Fibroblast of skin of back (primary cell): ENCODE data around the gene METRN. TPM values are rescaled to one million over a fixed set of nuclear protein-coding genes. Genes with fewer than 3 reads are reported as not detected.

Experiments
- DNase-seq: peaks from one replicate; pipeline ENCODE4 v3.0.0-alpha.2; 2013
- polyA plus RNA-seq, 2 experiments: library from polyadenylated mRNA; unstranded; fragments of 120-200 nt; gene quantifications; one replicate each; pipeline ENCODE4 v1.2.1, GENCODE V29; 2013; ENCODE audit not compliant: insufficient read length in 2 of 2

Gene METRN
- polyA plus RNA-seq (2013, experiment 1 of 2; ENCODE audit: insufficient read length), result 41.9 TPM
- polyA plus RNA-seq (2013, experiment 2 of 2; ENCODE audit: insufficient read length), result 26.1 TPM

- DNase-seq, result peak; percentile 87
These were observed at the start of gene METRN for GRCh38 chr16:714558-715476. Gene METRN (plus strand): TSS chr16:715118. CDS start chr16:715290, 172 bp downstream.

GRCh38 chr16:666572-666971 is 48.3 kb upstream of the METRN start:
- DNase-seq, result no peak

- no peak for DNase-seq
These were observed 47.7 kb upstream of the METRN start for GRCh38 chr16:667113-667779.

GRCh38 chr16:667780-668518 is 47.0 kb upstream of the METRN start, which contains the start of gene RHOT2:
Gene RHOT2 (plus strand): TSS chr16:668132. CDS start chr16:668200, 68 bp downstream.
- DNase-seq, result peak; percentile 90

- DNase-seq, result no peak
These were observed 46.3 kb upstream of the METRN start for GRCh38 chr16:668519-669171.

- no peak for DNase-seq
These were observed 45.3 kb upstream of the METRN start for GRCh38 chr16:669666-670065.

GRCh38 chr16:670485-671352 is 44.2 kb upstream of the METRN start:
- DNase-seq, result no peak

GRCh38 chr16:671353-672131 is 43.4 kb upstream of the METRN start:
- no peak for DNase-seq

GRCh38 chr16:672371-672770 is 42.5 kb upstream of the METRN start:
- DNase-seq, result no peak

- DNase-seq, result no peak
These were observed 42.1 kb upstream of the METRN start for GRCh38 chr16:672851-673250.

- no peak for DNase-seq
These were observed 41.4 kb upstream of the METRN start for GRCh38 chr16:673399-673991.

- DNase-seq, result no peak
These were observed 40.6 kb upstream of the METRN start for GRCh38 chr16:674214-674881.

- peak; percentile 50 for DNase-seq
These were observed 39.7 kb upstream of the METRN start, which contains the start of gene RHBDL1 for GRCh38 chr16:674968-675883. Gene RHBDL1 (plus strand): TSS chr16:675671. CDS start chr16:675791, 120 bp downstream.

GRCh38 chr16:675884-676564 is 38.9 kb upstream of the METRN start:
- no peak for DNase-seq

GRCh38 chr16:676565-676902 is 38.4 kb upstream of the METRN start:
- DNase-seq, result no peak

- DNase-seq, result no peak
These were observed 38.0 kb upstream of the METRN start for GRCh38 chr16:676913-677312.

GRCh38 chr16:677316-678190 is 37.4 kb upstream of the METRN start:
- no peak for DNase-seq
